Erythroblast (primary cell): ENCODE results near the gene FTO.
"Not testable (repeated sequence)": the region's sequence is repeated elsewhere in the genome, so short reads cannot be mapped to it uniquely, and the experiment has no call there.

ENCODE experiments used
- DNase-seq, 2 experiments: peaks; one replicate each; lab custom pipeline; 2025; lab: John Stamatoyannopoulos, UW
- GATA1 ChIP-seq: IDR thresholded peaks from 2 replicates; pipeline ENCODE4 v1.6.1; 2011; ENCODE audit warnings: low read depth, mild to moderate bottlenecking, control low read depth, low read length, moderate library complexity
- POLR2A ChIP-seq: IDR thresholded peaks from 2 replicates; pipeline ENCODE4 v1.6.1; 2011; ENCODE audit warnings: mild to moderate bottlenecking, low read length

The FTO gene

GRCh38 chr16:53870831-53871230, 166.9 kb downstream of the FTO start:
- TF ChIP-seq GATA1 (no peak), POLR2A (no peak)

GRCh38 chr16:53872248-53873221, 168.6 kb downstream of the FTO start:
- no peak for DNase-seq
- TF ChIP-seq GATA1 = no peak
- no peak for TF ChIP-seq POLR2A

More at GRCh38 chr16:53870831-53871230, 166.9 kb downstream of the FTO start:
- DNase-seq = no peak

- no peak for TF ChIP-seq GATA1
- TF ChIP-seq POLR2A = no peak
- no peak for DNase-seq
Measured at GRCh38 chr16:53876811-53877210, 172.9 kb downstream of the FTO start.

- TF ChIP-seq GATA1 (no peak), POLR2A (no peak)
- no peak for DNase-seq
Measured at GRCh38 chr16:53878216-53878615, 174.3 kb downstream of the FTO start.

GRCh38 chr16:53881371-53881770, 177.4 kb downstream of the FTO start:
- TF ChIP-seq GATA1 = no peak
- TF ChIP-seq POLR2A = no peak
- peak; percentile 9 to 56 for DNase-seq

- peak in 1 of 2 experiments; percentile 8 for DNase-seq
- TF ChIP-seq POLR2A (no peak), GATA1 (no peak)
Measured at GRCh38 chr16:53882310-53882709, 178.4 kb downstream of the FTO start.

- no peak for DNase-seq
- TF ChIP-seq GATA1 (no peak), POLR2A (no peak)
Measured at GRCh38 chr16:53884748-53885147, 180.8 kb downstream of the FTO start.

GRCh38 chr16:53886482-53887378, 182.8 kb downstream of the FTO start:
- DNase-seq = no peak
- TF ChIP-seq POLR2A (no peak), GATA1 (no peak)

- no peak for DNase-seq
- TF ChIP-seq POLR2A (no peak), GATA1 (no peak)
Measured at GRCh38 chr16:53888222-53888621, 184.3 kb downstream of the FTO start.

- not testable (repeated sequence) for DNase-seq
Measured at GRCh38 chr16:53890877-53891276, 186.9 kb downstream of the FTO start.

- no peak for DNase-seq
- no peak for TF ChIP-seq POLR2A
- no peak for TF ChIP-seq GATA1
Measured at GRCh38 chr16:53891409-53892139, 187.6 kb downstream of the FTO start.

GRCh38 chr16:53892155-53892554, 188.2 kb downstream of the FTO start:
- DNase-seq = peak; percentile 42 to 68
- TF ChIP-seq POLR2A (no peak), GATA1 (no peak)
